BJ (cell line): ENCODE data around the gene SEMA3B. TPM values are rescaled to one million over a fixed set of nuclear protein-coding genes. Genes with fewer than 3 reads are reported as not detected.

Experiments used
- CTCF ChIA-PET: fragments of 350-600 bp; formaldehyde crosslinking; extraction: SDS; loops from one replicate; lab custom pipeline; 2021; ENCODE audit warnings: antibody characterized with exemption, inconsistent platforms; lab: Yijun Ruan, JAX
- POLR2A ChIA-PET: fragments of 300-600 bp; sonication (Branson Sonifier 250); formaldehyde crosslinking; extraction: SDS; loops from one replicate; lab custom pipeline; 2021; ENCODE audit warnings: antibody characterized with exemption; lab: Charles Lee
- DNase-seq: peaks from one replicate; pipeline ENCODE4 v3.0.0-alpha.2; 2011; ENCODE audit warnings: low read depth
- H3K27me3 ChIP-seq: 2 replicates; pipeline ENCODE4 v1.6.0; 2011; ENCODE audit warnings: low read length; ENCODE audit not compliant: control insufficient read depth, insufficient read depth
- H3K36me3 ChIP-seq: 2 replicates; pipeline ENCODE4 v1.5.1; 2011; ENCODE audit warnings: low read length; ENCODE audit not compliant: control insufficient read depth, insufficient read depth
- H3K4me3 ChIP-seq: 2 replicates; pipeline ENCODE4 v1.5.1; 2011; ENCODE audit warnings: low read depth, mild to moderate bottlenecking, control low read depth, low read length
- CTCF ChIP-seq: IDR thresholded peaks from 2 replicates; pipeline ENCODE4 v1.5.1; 2011; ENCODE audit warnings: low read depth, mild to moderate bottlenecking, control low read depth, inconsistent platforms, low read length, moderate library complexity; ENCODE audit not compliant: insufficient read depth
- polyA plus RNA-seq: library from polyadenylated mRNA; depleted of rRNA; stranded (reverse); fragments of >200 nt; gene quantifications from 2 replicates; pipeline ENCODE4 v1.2.3, GENCODE V29; 2011

The SEMA3B gene
- polyA plus RNA-seq, 1 experiment = 59.0 TPM

GRCh38 chr3:50319181-50319893 is 50.4 kb downstream of the SEMA3B start:
- Histone ChIP-seq H3K36me3 (peaks cover 20% of the 10 kb centered on the region), H3K27me3 (no peaks in the 10 kb centered on the region), H3K4me3 (no peak overlapping the region)
- POLR2A ChIA-PET = no interaction called here
- CTCF ChIA-PET = interaction anchor here (0.6 to 1.3 kb wide), 4 partner anchors 12 to 611 kb away, joined by 3 to 5 read pairs (median 3); partner anchors contain the start of gene IFRD2
- no peak for DNase-seq
- no peak for TF ChIP-seq CTCF

GRCh38 chr3:50319894-50320625 is 51.1 kb downstream of the SEMA3B start:
- H3K36me3 ChIP-seq = peaks cover 21% of the 10 kb centered on the region
- POLR2A ChIA-PET = no interaction called here
- CTCF ChIA-PET = interaction anchor here (1.0 to 1.9 kb wide), 4 partner anchors 13 to 46 kb away, joined by 3 to 6 read pairs (median 4); partner anchors contain the start of gene IFRD2
- TF ChIP-seq CTCF = no peak
- no peaks in the 10 kb centered on the region for H3K27me3 ChIP-seq
- no peak for DNase-seq
- H3K4me3 ChIP-seq = peak overlapping the region; percentile 53

GRCh38 chr3:50320853-50321335 is 51.9 kb downstream of the SEMA3B start:
- Histone ChIP-seq H3K27me3 (no peaks in the 10 kb centered on the region), H3K4me3 (peak overlapping the region; percentile 53), H3K36me3 (peaks cover 24% of the 10 kb centered on the region)
- no peak for TF ChIP-seq CTCF
- ChIA-PET POLR2A (interaction anchor here (0.6 kb wide), 1 partner anchor 29 kb away, joined by 3 read pairs; no protein-coding TSS in a partner anchor), CTCF (interaction anchor here (1.0 to 1.9 kb wide), 4 partner anchors 14 to 47 kb away, joined by 3 to 6 read pairs (median 4); no protein-coding TSS in a partner anchor)
- DNase-seq = no peak

GRCh38 chr3:50321336-50322114 is 52.6 kb downstream of the SEMA3B start:
- H3K4me3 ChIP-seq = peak overlapping the region; percentile 53
- peaks cover 24% of the 10 kb centered on the region for H3K36me3 ChIP-seq
- TF ChIP-seq CTCF = peak; percentile 53
- no peaks in the 10 kb centered on the region for H3K27me3 ChIP-seq
- ChIA-PET POLR2A (interaction anchor here (0.6 kb wide), 1 partner anchor 30 kb away, joined by 3 read pairs; no protein-coding TSS in a partner anchor), CTCF (interaction anchor here (1.0 to 1.9 kb wide), 6 partner anchors 14 to 96 kb away, joined by 3 to 6 read pairs (median 4); no protein-coding TSS in a partner anchor)
- no peak for DNase-seq
